Stimulated activated effector memory CD8-positive, alpha-beta T cell treated with anti-CD3 and anti-CD28 coated beads, Interleukin-12 subunit alpha, Interleukin-12 subunit beta, amount 100 ng/mL, for 72 hours (primary cell): Measurements from ENCODE around the gene CTNNA2.

Experiments used
- ATAC-seq: fragments of 150-1000 bp; cut with Tn5 transposase; 2 replicates; pipeline ENCODE4 v1.10.0; 2021
- DNase-seq, 2 donors: peaks; one replicate each; pipeline ENCODE4 v3.0.0; 2021 to 2022; ENCODE audit warnings: low spot score in 2 of 2
- H3K27ac Mint-ChIP-seq: one replicate; pipeline ENCODE4 v1.8.0; 2022; ENCODE audit warnings: mild to moderate bottlenecking, mixed read lengths
- H3K36me3 Mint-ChIP-seq: one replicate; pipeline ENCODE4 v1.8.0; 2022; ENCODE audit warnings: mild to moderate bottlenecking, mixed read lengths
- H3K4me1 Mint-ChIP-seq: one replicate; pipeline ENCODE4 v1.8.0; 2022; ENCODE audit warnings: mixed read lengths
- H3K4me3 Mint-ChIP-seq: one replicate; pipeline ENCODE4 v1.8.0; 2022; ENCODE audit warnings: mild to moderate bottlenecking, mixed read lengths
- H3K9me3 Mint-ChIP-seq: one replicate; pipeline ENCODE4 v1.8.0; 2022; ENCODE audit warnings: mixed read lengths

Gene CTNNA2

DNA sequence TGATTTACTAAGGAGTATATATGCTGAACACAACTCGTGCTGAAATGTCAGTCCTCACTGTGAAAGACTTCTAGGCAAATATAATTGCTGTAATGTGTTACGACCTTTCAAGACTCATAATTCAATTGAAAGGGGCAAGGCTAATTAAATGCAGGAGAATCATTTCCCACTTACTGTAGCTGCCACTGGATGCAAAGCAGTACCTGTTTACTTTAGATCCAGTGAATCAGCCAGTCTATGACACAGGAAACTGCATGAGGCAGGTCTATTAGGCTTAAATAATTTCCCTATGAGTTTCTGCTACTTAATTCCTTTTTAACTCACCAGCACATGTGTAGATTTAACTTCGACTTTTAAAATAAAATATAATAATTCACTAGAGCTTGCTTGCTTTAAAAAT is 125.6 kb downstream of the CTNNA2 start:
- peaks cover 21% of the 10 kb centered on the region for H3K9me3 Mint-ChIP-seq
- no peaks in the 10 kb centered on the region for H3K4me1 Mint-ChIP-seq
- no peak overlapping the region for H3K27ac Mint-ChIP-seq
- DNase-seq = no peak
- no peak overlapping the region for H3K4me3 Mint-ChIP-seq
- ATAC-seq = no peak
- no peaks in the 10 kb centered on the region for H3K36me3 Mint-ChIP-seq

DNA sequence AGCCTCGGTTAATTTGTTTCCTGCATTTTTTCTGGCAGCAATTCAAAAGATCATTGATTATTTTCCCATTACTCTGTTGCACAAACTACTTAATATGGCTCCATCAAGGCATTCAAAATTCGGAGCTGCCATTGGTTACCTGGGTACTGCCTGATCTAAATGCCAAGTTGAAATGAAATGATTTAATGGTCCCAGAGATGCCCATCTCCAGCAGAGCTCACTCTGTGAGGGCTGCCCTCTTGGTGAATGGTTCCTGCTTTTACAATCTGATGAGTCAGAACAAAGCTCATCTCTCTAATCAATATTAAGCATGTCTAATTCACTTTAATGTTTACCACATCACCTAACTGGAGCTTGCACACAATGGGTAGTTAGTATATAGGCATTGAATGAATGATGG is 126.1 kb downstream of the CTNNA2 start:
- no peak overlapping the region for H3K27ac Mint-ChIP-seq
- H3K9me3 Mint-ChIP-seq = peaks cover 24% of the 10 kb centered on the region
- H3K4me1 Mint-ChIP-seq = no peaks in the 10 kb centered on the region
- H3K4me3 Mint-ChIP-seq = no peak overlapping the region
- DNase-seq (no peak), ATAC-seq (no peak)
- H3K36me3 Mint-ChIP-seq = no peaks in the 10 kb centered on the region

DNA sequence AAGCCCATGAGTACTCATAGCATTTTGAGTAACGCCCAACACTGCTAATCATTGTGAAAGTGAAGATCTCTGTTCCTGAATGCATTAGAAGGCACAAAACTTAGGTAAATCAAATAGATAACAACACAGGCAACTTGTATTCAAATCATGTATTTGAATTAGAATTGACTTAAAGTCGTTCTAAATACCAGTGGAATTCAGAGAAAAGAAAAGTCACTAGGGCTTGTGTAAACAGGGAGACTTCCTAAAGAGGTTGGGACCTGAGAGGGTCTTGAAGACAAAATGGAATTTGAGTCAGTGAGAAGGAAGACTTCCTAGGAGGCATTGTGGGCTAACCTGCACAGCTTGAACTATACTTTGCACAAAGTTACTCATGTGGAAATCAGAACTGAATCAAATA is 127.2 kb downstream of the CTNNA2 start:
- H3K4me1 Mint-ChIP-seq = no peaks in the 10 kb centered on the region
- peaks cover 23% of the 10 kb centered on the region for H3K9me3 Mint-ChIP-seq
- no peak overlapping the region for H3K27ac Mint-ChIP-seq
- H3K4me3 Mint-ChIP-seq = no peak overlapping the region
- DNase-seq (no peak), ATAC-seq (no peak)
- H3K36me3 Mint-ChIP-seq = no peaks in the 10 kb centered on the region

DNA sequence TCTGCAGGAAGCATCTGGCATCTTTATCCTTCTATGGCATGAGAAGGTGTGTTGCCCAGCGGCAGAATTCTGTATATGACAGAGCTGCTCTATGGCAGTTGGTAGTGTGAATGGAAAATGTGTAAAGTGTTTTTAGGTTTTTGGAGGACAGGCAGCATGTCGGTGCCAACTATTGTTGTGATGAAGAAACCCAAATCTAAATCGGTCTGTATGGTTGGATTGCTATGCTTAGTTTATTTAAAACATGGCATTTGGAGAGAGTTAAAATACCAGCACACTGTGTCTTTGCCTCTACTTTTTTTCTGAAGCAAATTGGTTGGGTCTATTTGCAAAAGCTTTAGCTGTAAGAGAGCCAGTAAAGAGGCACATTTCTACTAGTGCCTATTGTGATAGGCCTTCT is 136.7 kb downstream of the CTNNA2 start:
- no peaks in the 10 kb centered on the region for H3K4me1 Mint-ChIP-seq
- DNase-seq (no peak), ATAC-seq (no peak)
- H3K36me3 Mint-ChIP-seq = no peaks in the 10 kb centered on the region
- H3K9me3 Mint-ChIP-seq = peaks cover 25% of the 10 kb centered on the region
- H3K27ac Mint-ChIP-seq = no peak overlapping the region
- no peak overlapping the region for H3K4me3 Mint-ChIP-seq

DNA sequence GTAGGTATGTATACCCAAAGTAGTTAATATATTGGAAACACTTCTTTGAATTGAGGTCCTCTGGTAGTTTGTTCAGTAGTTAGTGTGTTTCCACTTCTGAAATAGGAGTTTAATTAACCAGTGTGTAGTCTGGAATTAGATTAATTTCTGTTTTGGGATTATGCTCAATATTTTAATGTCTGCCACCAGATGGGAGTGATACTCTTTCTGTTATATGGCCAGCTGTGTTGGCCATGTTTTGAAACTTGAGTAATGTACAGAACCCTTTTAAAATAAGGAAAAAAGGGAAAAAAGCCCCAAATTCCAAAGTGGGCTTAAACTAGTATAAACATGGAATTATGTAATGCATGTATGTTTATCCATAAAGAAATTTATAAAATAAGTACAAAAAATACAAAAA is 147.7 kb downstream of the CTNNA2 start:
- ATAC-seq = no peak
- Mint-ChIP-seq H3K4me3 (no peak overlapping the region), H3K27ac (no peak overlapping the region), H3K4me1 (no peaks in the 10 kb centered on the region), H3K9me3 (peaks cover 23% of the 10 kb centered on the region), H3K36me3 (no peaks in the 10 kb centered on the region)
- no peak for DNase-seq

DNA sequence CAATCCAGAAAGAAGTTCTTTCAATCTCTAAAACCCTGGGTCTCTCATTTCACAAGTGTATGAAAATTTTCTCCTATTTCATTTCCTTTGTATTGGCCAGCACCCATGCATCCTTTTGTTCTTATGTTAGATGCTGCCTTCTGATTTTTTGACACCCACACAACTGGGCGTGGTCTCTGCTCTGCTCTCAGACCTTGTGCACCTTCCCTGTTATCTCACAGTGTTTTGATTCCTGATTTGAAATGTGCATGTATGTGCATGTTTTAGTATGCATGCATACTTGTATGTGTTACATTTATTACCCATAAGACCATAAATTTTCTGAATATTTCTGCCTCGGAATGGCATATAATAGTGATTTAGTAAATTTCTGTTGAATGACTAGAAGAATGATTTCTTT is 152.2 kb downstream of the CTNNA2 start:
- Mint-ChIP-seq H3K4me3 (no peak overlapping the region), H3K4me1 (no peaks in the 10 kb centered on the region), H3K9me3 (peaks cover 27% of the 10 kb centered on the region), H3K27ac (no peak overlapping the region), H3K36me3 (no peaks in the 10 kb centered on the region)
- ATAC-seq (no peak), DNase-seq (no peak)

DNA sequence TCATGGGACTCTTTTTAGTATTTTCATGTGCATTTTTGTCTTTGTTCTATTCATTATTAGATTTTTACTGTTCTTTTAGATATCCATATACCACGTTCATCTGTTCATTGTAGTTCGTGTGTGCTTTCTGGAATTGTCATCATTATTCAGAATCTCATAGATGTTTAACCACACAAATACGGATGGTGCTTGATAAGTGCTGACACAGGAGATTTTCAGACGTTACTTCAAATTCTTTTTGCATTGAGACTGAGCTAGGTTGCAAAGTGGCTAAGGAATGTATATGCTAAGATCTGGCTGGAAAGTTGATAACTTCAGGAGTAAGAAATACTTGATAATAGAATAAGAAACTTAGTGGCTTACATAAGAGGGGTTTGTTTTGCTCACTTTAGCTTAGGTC is 153.6 kb downstream of the CTNNA2 start:
- Mint-ChIP-seq H3K4me3 (no peak overlapping the region), H3K9me3 (peaks cover 24% of the 10 kb centered on the region), H3K4me1 (no peaks in the 10 kb centered on the region), H3K27ac (no peak overlapping the region), H3K36me3 (no peaks in the 10 kb centered on the region)
- DNase-seq (no peak), ATAC-seq (no peak)

DNA sequence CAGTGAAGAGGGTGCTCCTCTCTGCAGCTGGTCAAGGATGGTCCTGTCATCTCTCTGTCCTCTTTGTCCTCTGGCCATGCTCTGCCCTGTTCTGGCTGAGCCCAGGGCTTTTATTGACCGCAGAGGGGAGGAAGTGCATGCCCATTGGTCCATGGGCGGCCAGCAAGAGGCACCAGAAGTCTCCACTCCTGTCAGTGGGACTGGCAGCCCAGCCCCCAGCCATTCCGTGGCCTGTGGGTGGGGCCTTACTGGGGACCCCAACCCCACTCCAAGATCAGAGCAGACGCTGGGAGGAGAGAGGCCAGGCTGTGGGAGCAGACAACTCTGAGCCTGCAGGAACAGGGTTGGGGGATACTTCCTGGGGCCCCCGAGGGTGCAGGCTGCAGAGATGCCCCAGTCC is 156.9 kb downstream of the CTNNA2 start:
- no peak for ATAC-seq
- Mint-ChIP-seq H3K36me3 (no peaks in the 10 kb centered on the region), H3K4me1 (no peaks in the 10 kb centered on the region), H3K27ac (no peak overlapping the region), H3K9me3 (peaks cover 12% of the 10 kb centered on the region), H3K4me3 (no peak overlapping the region)
- DNase-seq = no peak

DNA sequence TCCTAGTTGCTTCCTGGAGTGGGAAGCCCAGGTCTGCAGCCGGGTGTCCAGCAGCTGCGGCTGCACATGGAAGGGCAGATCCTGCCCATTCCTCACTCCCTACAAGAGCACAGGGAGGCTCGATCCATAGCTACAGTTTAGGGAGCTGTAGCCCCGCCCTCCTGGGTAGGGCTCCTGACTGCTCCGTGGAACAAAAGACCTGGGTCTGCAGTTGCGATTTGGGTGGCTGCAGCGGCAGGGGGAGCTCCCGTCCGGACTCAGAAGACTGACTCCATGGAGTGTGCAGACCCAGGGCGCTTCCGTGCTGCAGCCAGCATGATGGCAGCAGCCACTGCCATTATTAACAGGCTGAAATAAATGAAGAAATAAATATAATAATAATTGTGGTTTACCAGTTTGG is 157.3 kb downstream of the CTNNA2 start:
- Mint-ChIP-seq H3K4me1 (no peaks in the 10 kb centered on the region), H3K4me3 (no peak overlapping the region), H3K27ac (no peak overlapping the region), H3K9me3 (peaks cover 8% of the 10 kb centered on the region), H3K36me3 (no peaks in the 10 kb centered on the region)
- ATAC-seq (no peak), DNase-seq (no peak)

DNA sequence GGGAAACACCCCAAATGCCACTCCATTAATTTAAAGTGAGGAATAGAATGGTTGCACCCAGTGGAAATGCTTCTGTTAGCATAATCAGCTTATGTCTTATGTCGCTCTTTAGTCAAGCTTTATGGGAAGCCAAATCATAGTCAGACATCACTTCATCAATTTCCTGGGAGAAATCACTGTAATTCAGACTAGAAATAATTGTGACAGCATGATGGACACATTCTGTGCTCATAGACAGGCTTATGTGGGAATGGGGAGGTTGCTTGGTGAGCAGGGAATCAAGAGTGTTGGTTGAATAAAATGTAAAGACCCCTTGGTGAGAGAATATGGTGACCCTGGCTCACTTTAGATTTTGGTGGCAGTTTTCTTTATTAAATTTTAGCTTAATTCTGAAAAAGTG is 174.0 kb downstream of the CTNNA2 start:
- no peak overlapping the region for H3K4me3 Mint-ChIP-seq
- H3K36me3 Mint-ChIP-seq = no peaks in the 10 kb centered on the region
- no peaks in the 10 kb centered on the region for H3K4me1 Mint-ChIP-seq
- H3K27ac Mint-ChIP-seq = no peak overlapping the region
- peaks cover 23% of the 10 kb centered on the region for H3K9me3 Mint-ChIP-seq
- ATAC-seq (no peak), DNase-seq (no peak)

DNA sequence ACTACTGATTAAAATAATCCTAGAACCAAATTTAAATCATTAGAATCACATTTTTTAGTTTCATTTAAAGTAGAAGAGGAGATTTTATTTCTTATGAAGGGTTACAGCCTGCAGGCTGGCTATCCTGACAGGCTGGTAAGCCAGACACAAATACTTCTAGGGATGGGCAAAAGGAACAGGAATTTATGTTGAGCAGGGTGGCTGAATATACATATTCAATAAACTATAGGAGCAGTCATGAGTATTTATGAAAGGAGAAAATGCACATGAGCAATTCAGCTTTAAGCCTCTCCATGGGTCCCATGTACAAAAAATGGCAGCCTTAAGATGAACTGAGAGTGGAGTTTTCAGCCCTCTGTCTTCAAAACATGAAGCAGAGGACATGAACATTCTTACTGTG is 182.4 kb downstream of the CTNNA2 start:
- H3K4me1 Mint-ChIP-seq = no peaks in the 10 kb centered on the region
- no peak overlapping the region for H3K27ac Mint-ChIP-seq
- DNase-seq (no peak), ATAC-seq (no peak)
- H3K4me3 Mint-ChIP-seq = no peak overlapping the region
- peaks cover 19% of the 10 kb centered on the region for H3K9me3 Mint-ChIP-seq
- H3K36me3 Mint-ChIP-seq = no peaks in the 10 kb centered on the region

DNA sequence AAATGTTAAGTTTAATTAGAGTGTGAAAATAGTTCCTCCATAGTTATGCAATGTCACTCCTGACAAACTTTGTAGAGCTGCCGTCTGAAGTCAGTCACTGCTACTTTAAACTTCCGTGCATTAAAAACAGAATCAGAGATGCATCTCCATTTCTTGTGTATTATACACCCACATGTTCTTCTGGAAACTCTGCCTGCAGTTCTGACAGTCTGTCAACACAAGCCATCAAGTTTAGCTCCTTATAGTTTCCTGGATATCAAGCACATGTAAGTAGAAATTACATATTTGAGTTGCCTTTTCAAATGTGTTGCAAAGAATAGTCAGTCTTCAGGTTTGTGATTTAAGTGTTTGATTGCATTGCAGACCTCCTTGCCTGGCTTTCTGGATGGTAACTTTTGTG is 184.3 kb downstream of the CTNNA2 start:
- no peak overlapping the region for H3K4me3 Mint-ChIP-seq
- no peaks in the 10 kb centered on the region for H3K36me3 Mint-ChIP-seq

DNA sequence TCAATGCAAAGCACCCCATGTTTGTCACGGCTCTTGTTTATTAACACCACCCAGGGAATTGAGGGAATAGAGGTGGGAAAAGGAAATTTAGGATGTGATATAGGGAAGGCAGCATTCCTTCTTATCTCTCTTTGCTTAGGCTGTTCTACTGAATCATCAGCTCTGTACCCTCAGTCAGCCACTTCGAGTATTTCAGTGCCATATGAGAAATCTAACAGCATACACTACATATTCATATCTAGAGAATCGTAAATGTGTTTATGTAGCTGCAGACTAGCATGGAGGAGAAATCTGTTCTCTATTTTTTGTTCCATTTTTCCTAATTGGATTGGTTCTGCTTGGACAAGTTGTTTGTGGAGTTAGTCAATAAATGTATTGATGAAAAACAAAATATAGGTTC is 187.8 kb downstream of the CTNNA2 start:
- no peaks in the 10 kb centered on the region for H3K36me3 Mint-ChIP-seq
- peaks cover 19% of the 10 kb centered on the region for H3K9me3 Mint-ChIP-seq
- no peak for DNase-seq
- no peak overlapping the region for H3K27ac Mint-ChIP-seq
- no peak for ATAC-seq
- H3K4me3 Mint-ChIP-seq = no peak overlapping the region
- H3K4me1 Mint-ChIP-seq = no peaks in the 10 kb centered on the region

More for the DNA sequence above, 184.3 kb downstream of the CTNNA2 start:
- no peak for ATAC-seq
- Mint-ChIP-seq H3K9me3 (peaks cover 16% of the 10 kb centered on the region), H3K27ac (no peak overlapping the region), H3K4me1 (no peaks in the 10 kb centered on the region)
- no peak for DNase-seq

DNA sequence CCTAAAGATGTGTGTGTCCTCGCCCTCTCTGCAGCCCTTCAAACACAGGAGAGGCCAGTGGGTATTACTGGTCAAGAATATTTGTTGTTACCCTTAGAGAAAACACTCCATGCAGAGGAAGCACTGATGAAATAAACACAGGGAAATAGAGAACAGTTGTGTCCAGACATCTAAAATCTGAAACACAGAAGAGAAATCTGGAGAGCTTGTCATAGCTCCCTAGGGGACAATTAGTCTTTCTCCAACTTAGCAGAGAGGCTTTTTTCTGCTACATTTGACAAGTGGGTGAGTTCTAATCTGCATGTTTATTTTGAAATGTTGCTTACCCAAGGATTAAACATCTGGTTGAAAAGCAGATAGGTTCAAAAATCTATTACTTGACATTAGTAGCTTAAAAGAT is 190.1 kb downstream of the CTNNA2 start:
- no peaks in the 10 kb centered on the region for H3K36me3 Mint-ChIP-seq
- peaks cover 17% of the 10 kb centered on the region for H3K9me3 Mint-ChIP-seq
- H3K27ac Mint-ChIP-seq = no peak overlapping the region
- DNase-seq (no peak), ATAC-seq (no peak)
- no peaks in the 10 kb centered on the region for H3K4me1 Mint-ChIP-seq
- no peak overlapping the region for H3K4me3 Mint-ChIP-seq

DNA sequence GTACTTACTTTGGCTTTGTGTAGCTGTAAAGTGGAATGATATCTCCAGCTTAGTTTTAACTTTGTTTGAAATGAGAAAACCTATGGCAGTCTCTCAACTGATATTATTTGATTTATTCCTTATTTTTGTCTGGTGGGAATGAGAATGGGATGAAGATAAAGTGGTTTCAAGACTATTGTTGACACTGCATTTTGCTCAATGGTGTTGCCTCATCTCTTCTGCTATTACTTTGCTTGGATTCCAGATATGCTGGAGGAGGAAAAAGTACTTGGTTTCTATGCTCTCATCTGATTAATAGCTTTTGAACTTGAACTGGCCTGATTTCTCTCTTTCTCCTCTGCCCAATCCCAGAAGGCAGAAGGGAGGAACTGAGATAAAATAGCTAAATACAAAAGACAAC is 198.2 kb downstream of the CTNNA2 start:
- Mint-ChIP-seq H3K4me3 (no peak overlapping the region), H3K27ac (no peak overlapping the region), H3K36me3 (no peaks in the 10 kb centered on the region), H3K4me1 (no peaks in the 10 kb centered on the region), H3K9me3 (peaks cover 24% of the 10 kb centered on the region)
- no peak for DNase-seq
- ATAC-seq = no peak

DNA sequence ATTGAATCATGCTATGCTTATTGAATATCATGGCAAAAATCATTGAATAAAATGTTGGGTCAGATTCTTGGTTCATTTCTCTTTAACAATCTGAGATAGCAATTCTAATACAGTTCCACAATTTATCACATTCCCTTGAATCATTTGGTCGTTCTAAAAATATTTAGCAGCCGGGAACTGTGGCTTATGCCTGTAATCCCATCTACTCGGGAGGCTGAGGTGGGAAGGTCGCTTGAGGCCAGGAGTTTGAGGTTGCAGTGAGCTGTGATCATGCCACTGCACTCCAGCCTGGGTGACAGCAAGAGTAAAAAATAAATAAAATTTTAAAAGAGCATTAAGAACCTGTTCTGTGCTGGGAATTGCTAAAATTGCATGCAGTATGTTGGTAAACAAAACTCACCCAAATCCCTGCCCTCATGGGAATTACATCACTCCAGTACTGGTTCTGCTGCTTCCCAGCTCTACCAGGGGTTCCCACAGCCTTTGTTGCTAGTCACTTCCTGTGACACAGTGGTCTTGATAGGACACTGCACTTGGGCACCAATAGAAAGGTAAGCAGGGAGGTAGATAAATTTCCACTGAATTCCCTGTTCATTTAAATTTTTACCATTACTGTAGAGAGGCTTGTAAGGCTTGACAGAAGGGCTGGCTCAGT is 200.4 kb downstream of the CTNNA2 start:
- no peaks in the 10 kb centered on the region for H3K36me3 Mint-ChIP-seq
- H3K27ac Mint-ChIP-seq = no peak overlapping the region
- H3K4me1 Mint-ChIP-seq = no peaks in the 10 kb centered on the region
- ATAC-seq (no peak), DNase-seq (no peak)
- peaks cover 26% of the 10 kb centered on the region for H3K9me3 Mint-ChIP-seq
- H3K4me3 Mint-ChIP-seq = no peak overlapping the region

DNA sequence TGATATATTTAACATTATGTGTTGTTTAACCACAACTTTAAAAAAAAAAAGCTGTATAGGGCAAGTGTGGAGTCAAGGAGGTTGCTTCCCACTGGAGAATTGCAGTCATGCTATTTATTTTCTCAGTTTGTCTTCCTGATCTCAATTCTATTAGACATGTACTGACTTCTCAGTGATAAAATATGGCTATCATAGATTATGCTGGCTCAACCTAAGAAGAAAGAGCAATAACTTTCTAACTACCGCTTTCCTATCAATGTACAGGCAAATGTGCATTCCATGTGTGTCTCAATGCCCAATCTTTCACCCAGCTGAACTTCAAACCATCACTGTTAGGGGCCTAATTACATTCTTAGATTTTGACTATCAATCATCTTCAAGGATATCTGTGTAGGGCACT is 201.4 kb downstream of the CTNNA2 start:
- no peak for ATAC-seq

More for the DNA sequence above, 201.4 kb downstream of the CTNNA2 start:
- H3K4me1 Mint-ChIP-seq = no peaks in the 10 kb centered on the region
- peaks cover 27% of the 10 kb centered on the region for H3K9me3 Mint-ChIP-seq
- H3K27ac Mint-ChIP-seq = no peak overlapping the region
- no peak overlapping the region for H3K4me3 Mint-ChIP-seq
- no peak for DNase-seq
- no peaks in the 10 kb centered on the region for H3K36me3 Mint-ChIP-seq
